Psoas muscle (tissue), 8 donors: ENCODE results near the gene C14orf132. TPM values are rescaled to one million over a fixed set of nuclear protein-coding genes. Genes with fewer than 3 reads are reported as not detected.

ENCODE experiments used
- ATAC-seq, 4 donors: fragments of 200-7000 bp; cut with Tn5 transposase; one replicate each; pipeline ENCODE4 v1.9.1; 2020; ENCODE audit warnings: moderate library complexity in 3 of 4, mild to moderate bottlenecking in 2 of 4
- DNase-seq, 2 donors: peaks; one replicate each; pipeline ENCODE4 v3.0.0-alpha.2; 2020
- H3K27ac ChIP-seq: fragments of 200-600 bp; one replicate; pipeline ENCODE4 v1.8.0; 2022
- H3K27me3 ChIP-seq, 3 donors: fragments of 200-600 bp in 1 of 3; one replicate each; pipeline versions ENCODE4 v1.6.1 to v1.8.0; 2013 to 2022; ENCODE audit warnings: low read length in 2 of 3, mild to moderate bottlenecking in 2 of 3, moderate library complexity in 1 of 3; ENCODE audit not compliant: insufficient read depth in 3 of 3
- H3K36me3 ChIP-seq, 2 donors: fragments of 200-600 bp in 1 of 2; one replicate each; pipeline versions ENCODE4 v1.6.1 to v1.8.0; 2013 to 2022; ENCODE audit warnings: low read depth in 1 of 2, mild to moderate bottlenecking in 1 of 2, moderate library complexity in 1 of 2; ENCODE audit not compliant: insufficient read depth in 1 of 2
- H3K4me1 ChIP-seq: fragments of 200-600 bp; one replicate; pipeline ENCODE4 v1.8.0; 2022
- H3K4me3 ChIP-seq: fragments of 200-600 bp; one replicate; pipeline ENCODE4 v1.8.0; 2022; ENCODE audit warnings: mild to moderate bottlenecking
- H3K9me3 ChIP-seq: fragments of 200-600 bp; one replicate; pipeline ENCODE4 v1.8.0; 2022
- WGBS, 3 donors: extraction: QIAGEN DNeasy Blood & Tissue Kit; methylation state at CpG; one replicate each; pipeline versions ENCODE4 v1.1.6 to v1.1.7; 2013; 5-methylcytosine and 5-hydroxymethylcytosine counted together
- intact Hi-C, 2 donors: fragments of 100-400 bp; cut with DNase I; formaldehyde crosslinking; loops; one replicate each; pipeline versions ENCODE4 v1.11.0 to v1.14.2; 2022
- polyA plus RNA-seq, 3 donors: library from polyadenylated mRNA; stranded (reverse); fragments of 200-250 nt; gene quantifications; one replicate each; pipeline ENCODE4 v1.2.3, GENCODE V29; 2013
- total RNA-seq, 4 donors: library from RNA; stranded (reverse); fragmentation: NEBNext Ultra II Directional in 2 of 4; extraction: Animal tissue kit (Norgen Biotek cat#: 25700) in 2 of 4; gene quantifications; one replicate each; pipeline versions ENCODE4 v1.2.1 to v1.2.4, GENCODE V29; 2021 to 2023
- TF ChIP-seq, protein P1 (sequence below): fragments of 200-600 bp; IDR thresholded peaks from one replicate; pipeline ENCODE4 v1.8.0; 2022; ENCODE audit warnings: antibody characterized with exemption
- donor health status: healthy with polysubstance abuse.
- donor health status: DM: no; HTN: no; CAD: no; lungs with moderate emphysema.
- donor health status: Bipolar disorder and iron deficiency.
- donor health status: healthy.
- donor health status: DM: yes; HTN: yes; CAD: no.
- donor health status: DM: no; HTN: no; CAD: no.
- donor health status: DM: no; HTN: no; CAD: no.
- donor health status: DM: yes; HTN: yes; CAD: no.

The C14orf132 gene
- total and polyA plus RNA-seq, 7 donors = 0.57 to 5.3 (median 0.86) TPM

DNA sequence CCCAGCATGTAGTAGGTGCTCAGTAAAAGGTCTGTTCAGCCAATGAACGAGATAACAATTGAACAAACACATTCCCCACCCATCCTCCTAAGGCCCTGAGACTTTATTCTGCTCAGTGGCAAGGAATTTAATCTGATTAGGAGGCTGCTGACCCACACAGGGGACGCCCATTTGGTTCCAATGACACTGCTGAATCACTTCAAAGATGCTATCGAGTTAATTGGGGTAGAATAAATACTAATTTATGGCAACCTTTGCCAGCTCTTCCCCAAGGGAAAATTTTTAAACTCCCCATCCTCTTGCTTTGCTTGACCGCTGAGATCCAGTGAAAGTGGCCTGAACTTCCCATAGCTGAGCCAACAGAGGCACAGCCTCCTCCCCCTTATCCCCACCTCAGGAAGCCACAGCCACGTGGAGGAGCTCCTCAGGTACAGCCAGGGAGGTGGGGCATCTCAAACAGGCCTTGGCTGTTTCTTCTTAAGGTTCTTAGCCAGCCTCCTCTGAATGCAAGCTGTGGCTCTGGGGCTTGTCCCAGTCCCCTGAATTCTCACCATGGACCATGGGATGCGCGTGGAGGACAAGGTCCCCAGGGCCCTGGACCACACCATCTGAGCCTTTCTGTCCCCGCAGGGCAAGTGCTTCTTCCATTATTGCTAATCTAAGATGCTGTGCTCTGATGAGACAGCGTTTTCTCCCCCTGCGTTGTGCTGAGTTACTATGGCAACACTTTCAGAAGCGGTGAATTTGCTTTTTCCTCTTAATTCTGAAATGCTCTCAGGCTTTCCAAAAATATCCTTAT is 26.7 kb downstream of the C14orf132 start:
- Histone ChIP-seq H3K4me3 (no peak overlapping the region), H3K27ac (no peak overlapping the region), H3K9me3 (no peaks in the 10 kb centered on the region), H3K27me3 (peaks cover 0 to 2% (median 2%) of the 10 kb centered on the region in 3 donors), H3K36me3 (no peaks in the 10 kb centered on the region), H3K4me1 (no peaks in the 10 kb centered on the region)
- no peak for DNase-seq
- TF ChIP-seq, protein P1, sequence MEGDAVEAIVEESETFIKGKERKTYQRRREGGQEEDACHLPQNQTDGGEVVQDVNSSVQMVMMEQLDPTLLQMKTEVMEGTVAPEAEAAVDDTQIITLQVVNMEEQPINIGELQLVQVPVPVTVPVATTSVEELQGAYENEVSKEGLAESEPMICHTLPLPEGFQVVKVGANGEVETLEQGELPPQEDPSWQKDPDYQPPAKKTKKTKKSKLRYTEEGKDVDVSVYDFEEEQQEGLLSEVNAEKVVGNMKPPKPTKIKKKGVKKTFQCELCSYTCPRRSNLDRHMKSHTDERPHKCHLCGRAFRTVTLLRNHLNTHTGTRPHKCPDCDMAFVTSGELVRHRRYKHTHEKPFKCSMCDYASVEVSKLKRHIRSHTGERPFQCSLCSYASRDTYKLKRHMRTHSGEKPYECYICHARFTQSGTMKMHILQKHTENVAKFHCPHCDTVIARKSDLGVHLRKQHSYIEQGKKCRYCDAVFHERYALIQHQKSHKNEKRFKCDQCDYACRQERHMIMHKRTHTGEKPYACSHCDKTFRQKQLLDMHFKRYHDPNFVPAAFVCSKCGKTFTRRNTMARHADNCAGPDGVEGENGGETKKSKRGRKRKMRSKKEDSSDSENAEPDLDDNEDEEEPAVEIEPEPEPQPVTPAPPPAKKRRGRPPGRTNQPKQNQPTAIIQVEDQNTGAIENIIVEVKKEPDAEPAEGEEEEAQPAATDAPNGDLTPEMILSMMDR = no peak
- intact Hi-C loops = no loop called here
- no peak for ATAC-seq
- WGBS, 3 donors = 56 to 70% (median 57%) methylated on average over 11 of the region's 11 CpGs

DNA sequence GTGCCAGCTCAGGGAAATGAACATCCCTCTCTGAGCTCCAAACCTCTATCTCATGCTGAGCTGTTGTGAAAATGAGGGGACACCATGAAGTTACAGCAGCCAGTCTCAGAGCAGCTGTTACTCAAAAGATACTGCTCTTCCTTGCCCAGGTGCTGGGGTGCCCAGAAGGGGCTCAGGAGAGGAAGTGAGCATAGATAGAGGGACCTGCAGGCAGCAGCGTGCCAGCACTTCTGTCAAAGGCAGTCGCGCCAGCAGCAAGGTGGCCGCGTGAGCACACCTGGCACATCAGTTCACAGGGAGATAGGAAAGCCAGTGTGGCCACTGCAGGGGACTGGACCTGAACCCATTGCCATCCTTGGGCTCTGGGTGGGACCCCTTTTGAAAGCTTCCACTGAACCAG is 27.8 kb downstream of the C14orf132 start:
- no peak for ATAC-seq
- Histone ChIP-seq H3K36me3 (no peaks in the 10 kb centered on the region), H3K4me1 (no peaks in the 10 kb centered on the region), H3K27me3 (peaks cover 0 to 2% (median 2%) of the 10 kb centered on the region in 3 donors), H3K4me3 (no peak overlapping the region), H3K9me3 (no peaks in the 10 kb centered on the region), H3K27ac (no peak overlapping the region)
- TF ChIP-seq, protein P1 = no peak
- WGBS, 3 donors = 93 to 95% (median 95%) methylated on average over 5 of the region's 5 CpGs
- intact Hi-C loops = no loop called here
- no peak for DNase-seq

GRCh38 chr14:96067985-96068930 is 29.1 kb downstream of the C14orf132 start:
- Histone ChIP-seq H3K36me3 (no peaks in the 10 kb centered on the region), H3K4me1 (no peaks in the 10 kb centered on the region), H3K27ac (no peak overlapping the region), H3K4me3 (no peak overlapping the region), H3K9me3 (no peaks in the 10 kb centered on the region), H3K27me3 (peaks cover 0 to 2% (median 2%) of the 10 kb centered on the region in 3 donors)
- no peak for ATAC-seq
- TF ChIP-seq, protein P1 = no peak
- WGBS, 3 donors = 72 to 81% (median 78%) methylated on average over 19 of the region's 19 CpGs
- no peak for DNase-seq
- intact Hi-C loops = no loop called here

- DNase-seq (no peak), ATAC-seq (no peak)
- TF ChIP-seq, protein P1 = no peak
- Histone ChIP-seq H3K9me3 (no peaks in the 10 kb centered on the region), H3K36me3 (no peaks in the 10 kb centered on the region), H3K27me3 (peaks cover 0 to 2% (median 2%) of the 10 kb centered on the region in 3 donors), H3K4me3 (no peak overlapping the region), H3K4me1 (no peaks in the 10 kb centered on the region), H3K27ac (no peak overlapping the region)
- intact Hi-C loops = no loop called here
- 2 to 100% (median 54%) methylated on average over 1 of the region's 1 CpG for WGBS, 3 donors
Observed at GRCh38 chr14:96069421-96069820, 30.3 kb downstream of the C14orf132 start.
